ENCODE data around the gene TCF7L2.

- TF ChIP-seq CTCF (IDR thresholded peaks at IDR 0.05) (no peak), POLR2A (IDR thresholded peaks at IDR 0.05) (no peak)
These were observed 185.0 kb downstream of the TCF7L2 start for GRCh38 chr10:113135025-113135424.

Measured in body of pancreas (tissue), 4 donors.